GM18907 (cell line): Measurements from ENCODE around the gene MMS22L.

Source experiments
- ATAC-seq: cut with Tn5 transposase; IDR thresholded peaks from one replicate; pipeline ENCODE4 v1.9.1; 2021; ENCODE audit warnings: mild to moderate bottlenecking, moderate library complexity; ENCODE audit not compliant: unreplicated experiment

The MMS22L gene

GRCh38 chr6:97092673-97093305 lies 190.2 kb downstream of the MMS22L start:
- no peak for ATAC-seq
